ENCODE results near the gene ARHGEF11. TPM values are rescaled to one million over a fixed set of nuclear protein-coding genes. Genes with fewer than 3 reads are reported as not detected.
A peak's percentile ranks its signal among the peaks of the same experiment; 100 is the strongest.

ARHGEF11 gene
- total and polyA plus RNA-seq, 2 donors (not counting 1 experiment from before 2014, with no cell fraction given): 1.0 to 4.6 TPM

GRCh38 chr1:156993426-156994147, 52.0 kb downstream of the ARHGEF11 start:
- H3K4me3 ChIP-seq (ENCODE audit: control extremely low read depth in 1 of 5, extremely low read depth in 1 of 5, insufficient read depth in 1 of 5, low read depth in 2 of 5, low read length in 4 of 5): no peak overlapping the region
- Mint-ChIP-seq H3K4me1 (no peaks in the 10 kb centered on the region), H3K27me3 (peaks cover 33% of the 10 kb centered on the region), H3K27ac (no peak overlapping the region), H3K4me3 (no peak overlapping the region), H3K9me3 (ENCODE audit: insufficient read depth) (no peaks in the 10 kb centered on the region)
- intact Hi-C loops (cut with micrococcal nuclease): no loop called here
- CTCF ChIA-PET: no interaction called here
- H3K36me3 ChIP-seq (replicated peaks in 1 of 2; ENCODE audit: control extremely low read depth in 1 of 2, control insufficient read depth in 1 of 2, extremely low read depth in 1 of 2, insufficient read depth in 2 of 2, low read length in 1 of 2): no peaks in the 10 kb centered on the region
- ATAC-seq (ENCODE audit: low read depth) (no peak), DNase-seq (no peak)
- H4K20me1 ChIP-seq (ENCODE audit: control insufficient read depth, insufficient read depth, low read length, poor library complexity, severe bottlenecking): no peaks in the 10 kb centered on the region
- no peaks in the 10 kb centered on the region for H3K4me1 ChIP-seq (ENCODE audit: control insufficient read depth in 2 of 2, insufficient read depth in 2 of 2, low read length in 2 of 2)
- no peak overlapping the region for H3K4me2 ChIP-seq (replicated peaks; ENCODE audit: low read depth, low read length, poor library complexity, severe bottlenecking)
- no peaks in the 10 kb centered on the region for H3K9me3 ChIP-seq (ENCODE audit: control extremely low read depth in 1 of 3, control insufficient read depth in 2 of 3, insufficient read depth in 1 of 3, low read length in 2 of 3)
- no peak overlapping the region for H2AFZ ChIP-seq (ENCODE audit: insufficient read depth, low read depth, low read length, poor library complexity, severe bottlenecking)
- no peaks in the 10 kb centered on the region for H3K79me2 ChIP-seq (ENCODE audit: control insufficient read depth, insufficient read depth, low read length)
- no peak overlapping the region for H3K9ac ChIP-seq (ENCODE audit: low read length)
- no peaks in the 10 kb centered on the region for H3K27me3 ChIP-seq (replicated peaks in 1 of 4; ENCODE audit: control extremely low read depth in 1 of 4, control insufficient read depth in 3 of 4, insufficient read depth in 4 of 4, low read length in 3 of 4)
- 97% methylated on average over 4 of the region's 6 CpGs for WGBS (ENCODE audit: insufficient coverage)
- TF ChIP-seq EZH2 (IDR thresholded peaks at IDR 0.05; ENCODE audit: borderline replicate concordance, insufficient read depth, low read depth, low read length, poor library complexity, severe bottlenecking) (no peak), CTCF (IDR thresholded peaks at IDR 0.05) (no peak)
- POLR2A ChIA-PET: no interaction called here
- no peak overlapping the region for H3K27ac ChIP-seq (ENCODE audit: low read length in 2 of 2)

- DNase-seq (no peak), ATAC-seq (ENCODE audit: low read depth) (no peak)
- Histone ChIP-seq H4K20me1 (ENCODE audit: control insufficient read depth, insufficient read depth, low read length, poor library complexity, severe bottlenecking) (no peaks in the 10 kb centered on the region), H3K9me3 (ENCODE audit: control extremely low read depth in 1 of 3, control insufficient read depth in 2 of 3, insufficient read depth in 1 of 3, low read length in 2 of 3) (no peaks in the 10 kb centered on the region), H2AFZ (ENCODE audit: insufficient read depth, low read depth, low read length, poor library complexity, severe bottlenecking) (no peak overlapping the region), H3K9ac (ENCODE audit: low read length) (no peak overlapping the region), H3K27me3 (replicated peaks in 1 of 4; ENCODE audit: control extremely low read depth in 1 of 4, control insufficient read depth in 3 of 4, insufficient read depth in 4 of 4, low read length in 3 of 4) (no peaks in the 10 kb centered on the region), H3K4me3 (ENCODE audit: control extremely low read depth in 1 of 5, extremely low read depth in 1 of 5, insufficient read depth in 1 of 5, low read depth in 2 of 5, low read length in 4 of 5) (no peak overlapping the region), H3K79me2 (ENCODE audit: control insufficient read depth, insufficient read depth, low read length) (no peaks in the 10 kb centered on the region), H3K4me1 (ENCODE audit: control insufficient read depth in 2 of 2, insufficient read depth in 2 of 2, low read length in 2 of 2) (no peaks in the 10 kb centered on the region), H3K27ac (ENCODE audit: low read length in 2 of 2) (no peak overlapping the region), H3K4me2 (replicated peaks; ENCODE audit: low read depth, low read length, poor library complexity, severe bottlenecking) (no peak overlapping the region), H3K36me3 (replicated peaks in 1 of 2; ENCODE audit: control extremely low read depth in 1 of 2, control insufficient read depth in 1 of 2, extremely low read depth in 1 of 2, insufficient read depth in 2 of 2, low read length in 1 of 2) (no peaks in the 10 kb centered on the region)
- Mint-ChIP-seq H3K27ac (peak overlapping the region; percentile 13), H3K27me3 (peaks cover 31% of the 10 kb centered on the region), H3K4me3 (no peak overlapping the region), H3K9me3 (ENCODE audit: insufficient read depth) (no peaks in the 10 kb centered on the region), H3K4me1 (no peaks in the 10 kb centered on the region)
- TF ChIP-seq EZH2 (IDR thresholded peaks at IDR 0.05; ENCODE audit: borderline replicate concordance, insufficient read depth, low read depth, low read length, poor library complexity, severe bottlenecking) (no peak), CTCF (IDR thresholded peaks at IDR 0.05) (no peak)
- POLR2A ChIA-PET: no interaction called here
- intact Hi-C loops (cut with micrococcal nuclease): no loop called here
- 100% methylated on average over 4 of the region's 7 CpGs for WGBS (ENCODE audit: insufficient coverage)
- CTCF ChIA-PET: no interaction called here
Observed at GRCh38 chr1:156992215-156992614, 53.3 kb downstream of the ARHGEF11 start.

Measured in B cell (primary cell).